Myocyte (in vitro differentiated cells): ENCODE results near the gene GAS2L2. TPM values are rescaled to one million over a fixed set of nuclear protein-coding genes. Genes with fewer than 3 reads are reported as not detected.

ENCODE experiments used
- DNase-seq: peaks from one replicate; pipeline ENCODE4 v3.0.0-alpha.2; 2012; ENCODE audit warnings: low read depth
- total RNA-seq: library from RNA; depleted of rRNA; stranded (reverse); fragments of >200 nt; gene quantifications from 2 replicates; pipeline ENCODE4 v1.2.3, GENCODE V29; 2014

GAS2L2 gene
- total RNA-seq, 1 donor from 2014 or later, result 0.08 TPM

DNA sequence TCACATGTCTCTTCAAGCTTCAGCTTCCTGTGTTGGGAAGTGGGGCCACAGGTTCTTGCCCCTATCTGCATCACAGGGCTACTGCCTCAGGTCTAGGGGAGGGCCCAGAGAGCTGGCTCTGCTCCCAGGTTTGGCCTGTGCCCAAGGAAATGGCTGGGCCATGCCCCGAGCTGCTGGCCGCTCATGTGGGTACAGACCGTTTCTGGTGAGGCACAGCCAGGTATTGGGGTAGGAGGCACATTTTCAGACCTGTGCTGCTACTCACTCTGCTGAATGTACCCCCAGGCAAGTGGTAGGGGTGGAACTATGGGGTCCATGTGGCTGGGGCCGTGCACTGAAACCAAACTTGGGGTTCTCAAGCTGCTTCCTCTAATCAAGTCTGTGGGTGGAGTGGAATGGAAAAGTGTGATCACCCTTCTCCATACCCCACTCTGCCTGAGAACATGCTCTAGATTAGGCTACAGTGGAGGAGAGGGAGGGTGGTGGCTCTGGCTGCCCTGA, 4.6 kb downstream of the GAS2L2 start:
- DNase-seq, result no peak

GRCh38 chr17:35747540-35748017, 5.5 kb downstream of the GAS2L2 start:
- peak; percentile 73 for DNase-seq

GRCh38 chr17:35745749-35746320, 7.2 kb downstream of the GAS2L2 start:
- no peak for DNase-seq

DNA sequence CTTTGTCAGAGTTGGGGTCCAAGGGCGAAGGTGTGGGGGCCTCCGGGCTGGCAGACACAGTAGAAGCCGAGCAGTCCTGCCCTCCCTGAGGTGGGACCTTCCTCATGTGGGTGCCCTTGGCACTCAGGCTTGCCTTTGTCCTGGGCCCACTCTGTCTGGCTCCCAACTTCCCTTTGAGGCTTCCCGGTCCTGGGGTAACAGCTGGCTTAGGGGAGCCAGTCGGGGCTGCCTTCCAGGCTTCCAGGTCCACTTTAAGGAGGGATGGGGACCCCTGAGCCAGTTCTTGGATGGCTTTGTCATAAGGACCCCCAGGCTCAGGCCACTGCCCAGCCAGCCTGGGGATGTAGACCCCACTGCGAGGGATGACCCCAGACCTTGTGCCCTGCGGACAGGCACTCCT, 7.8 kb downstream of the GAS2L2 start:
- DNase-seq, result no peak

GRCh38 chr17:35744830-35745229, 8.2 kb downstream of the GAS2L2 start:
- DNase-seq, result no peak

DNA sequence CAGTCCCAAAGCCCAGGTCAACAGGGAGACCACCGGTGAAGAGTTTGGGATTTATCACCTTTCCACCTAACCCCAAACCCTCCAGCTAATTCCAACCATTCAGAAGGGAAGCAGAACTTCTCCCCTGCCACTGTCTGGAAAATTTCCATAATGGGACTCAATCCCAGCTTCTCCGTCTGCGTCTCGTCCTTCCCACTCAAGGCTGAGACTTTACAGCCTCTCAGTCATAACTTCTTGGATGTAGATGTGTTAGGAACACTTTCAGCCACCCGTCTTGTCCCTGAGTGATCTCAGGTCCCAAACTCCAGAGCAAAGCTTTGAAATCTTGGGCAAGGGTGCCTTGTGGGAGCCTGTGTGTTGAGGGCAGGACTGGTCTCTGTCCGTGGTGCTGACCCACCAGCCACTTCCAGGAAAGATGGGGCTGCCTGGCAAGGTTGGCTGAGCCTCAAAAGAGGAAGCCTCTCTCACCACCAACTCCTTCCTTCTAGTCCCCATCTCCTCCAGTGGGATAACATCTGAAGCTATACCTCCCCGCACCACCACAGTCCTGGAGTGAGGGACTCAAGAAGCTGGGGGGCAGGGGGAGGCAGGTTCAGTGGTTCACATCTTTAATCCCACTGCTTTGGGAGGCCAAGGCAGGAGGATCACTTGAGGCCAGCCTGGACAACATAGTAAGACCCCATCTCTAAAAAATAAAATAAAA, 9.3 kb downstream of the GAS2L2 start:
- peak; percentile 61 for DNase-seq

GRCh38 chr17:35742896-35743477, 10.1 kb downstream of the GAS2L2 start:
- no peak for DNase-seq

GRCh38 chr17:35742496-35742895, 10.5 kb downstream of the GAS2L2 start:
- DNase-seq, result no peak

GRCh38 chr17:35740997-35741931, 11.8 kb downstream of the GAS2L2 start:
- no peak for DNase-seq

- no peak for DNase-seq
Measured at GRCh38 chr17:35740216-35740615, 12.8 kb downstream of the GAS2L2 start.

DNA sequence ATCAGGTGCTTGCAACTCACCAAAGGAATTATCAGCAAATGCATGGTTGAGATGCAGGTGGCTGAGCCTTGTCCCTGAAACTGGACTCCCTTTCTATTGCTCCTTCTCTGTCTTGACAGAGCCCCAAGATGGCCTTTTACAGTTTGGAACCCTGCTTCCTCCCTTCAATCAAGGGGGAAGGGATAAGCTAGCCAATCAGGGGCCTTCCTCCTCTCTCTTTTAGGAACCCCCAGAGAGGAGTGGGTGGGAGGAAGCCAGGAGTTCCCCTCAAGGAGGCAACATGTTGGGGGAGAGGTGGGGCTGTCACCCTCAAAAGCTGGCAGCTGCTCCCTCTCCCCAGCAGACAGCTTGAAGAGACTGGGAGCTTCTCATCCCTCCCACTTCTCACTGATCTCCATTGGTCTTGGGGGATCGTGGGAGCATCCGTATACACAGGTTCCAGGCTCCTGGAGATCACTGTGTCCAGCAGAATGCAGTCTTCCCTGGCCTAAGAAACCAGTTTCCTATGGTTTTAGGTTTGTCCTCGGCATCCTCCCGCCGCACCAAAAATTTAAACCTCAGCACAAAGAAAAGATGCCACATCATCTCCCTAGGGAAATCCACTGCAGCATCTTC, 14.4 kb downstream of the GAS2L2 start:
- no peak for DNase-seq

DNA sequence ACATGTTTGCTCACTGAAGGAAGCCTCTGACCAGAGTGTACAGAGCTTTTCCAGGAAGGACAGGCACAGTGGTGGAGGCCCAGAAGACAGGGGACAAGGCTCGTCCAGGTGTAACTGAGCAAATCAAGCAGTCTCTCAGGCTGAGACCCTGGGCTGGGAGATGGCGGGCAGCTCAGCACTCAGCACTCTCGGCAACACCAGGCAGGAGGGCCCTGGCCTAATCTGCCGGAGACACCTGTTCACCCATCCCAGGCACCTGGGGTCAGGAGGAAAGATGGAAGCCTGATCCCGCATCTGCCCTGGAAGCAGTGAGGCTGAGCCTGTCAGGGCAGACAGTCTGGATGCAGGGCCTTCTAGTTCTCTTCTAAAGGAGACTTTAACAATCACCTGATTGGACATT, 16.8 kb downstream of the GAS2L2 start:
- no peak for DNase-seq

- DNase-seq, result no peak
Measured at GRCh38 chr17:35735036-35735805, 17.8 kb downstream of the GAS2L2 start.

DNA sequence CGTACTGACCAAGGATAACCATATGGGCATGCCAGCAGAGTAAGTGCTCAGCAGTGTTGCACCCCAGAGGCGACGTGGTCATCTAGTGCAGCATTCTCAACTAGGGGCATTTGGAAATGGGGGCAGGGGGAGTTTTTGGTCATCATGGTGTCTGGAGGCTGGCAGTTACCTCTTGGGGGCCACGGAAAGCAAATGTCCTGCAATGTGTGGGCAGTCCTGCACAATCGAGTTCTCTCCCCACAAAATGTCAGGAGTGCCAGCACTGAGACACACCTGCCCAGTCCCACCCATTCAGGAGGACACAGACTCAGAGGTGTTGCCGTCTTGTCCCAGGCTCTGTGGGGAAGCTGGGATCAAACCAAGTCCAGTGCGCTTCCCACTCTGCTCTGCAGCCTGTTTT, 18.6 kb downstream of the GAS2L2 start:
- DNase-seq, result no peak

DNA sequence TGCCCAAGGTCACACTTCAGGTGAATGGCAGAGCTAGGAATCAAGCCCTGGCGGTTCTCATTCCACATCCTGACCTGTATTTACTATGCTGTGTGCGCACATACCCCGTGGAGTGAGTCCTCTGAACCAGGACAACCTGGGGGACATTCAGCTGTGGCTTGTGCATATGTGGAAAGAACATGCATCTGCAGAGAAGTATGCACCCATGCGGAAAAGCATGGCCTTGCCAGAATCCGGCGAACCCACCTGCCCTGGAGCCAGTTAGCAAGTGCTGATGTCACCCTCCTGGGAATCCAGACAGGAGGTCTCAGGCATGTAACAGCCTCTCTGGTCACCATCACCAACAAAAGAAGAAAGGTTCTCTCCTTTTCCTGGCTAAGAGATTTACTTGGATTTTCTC, 19.7 kb downstream of the GAS2L2 start:
- no peak for DNase-seq

GRCh38 chr17:35732806-35733136, 20.3 kb downstream of the GAS2L2 start:
- no peak for DNase-seq

DNA sequence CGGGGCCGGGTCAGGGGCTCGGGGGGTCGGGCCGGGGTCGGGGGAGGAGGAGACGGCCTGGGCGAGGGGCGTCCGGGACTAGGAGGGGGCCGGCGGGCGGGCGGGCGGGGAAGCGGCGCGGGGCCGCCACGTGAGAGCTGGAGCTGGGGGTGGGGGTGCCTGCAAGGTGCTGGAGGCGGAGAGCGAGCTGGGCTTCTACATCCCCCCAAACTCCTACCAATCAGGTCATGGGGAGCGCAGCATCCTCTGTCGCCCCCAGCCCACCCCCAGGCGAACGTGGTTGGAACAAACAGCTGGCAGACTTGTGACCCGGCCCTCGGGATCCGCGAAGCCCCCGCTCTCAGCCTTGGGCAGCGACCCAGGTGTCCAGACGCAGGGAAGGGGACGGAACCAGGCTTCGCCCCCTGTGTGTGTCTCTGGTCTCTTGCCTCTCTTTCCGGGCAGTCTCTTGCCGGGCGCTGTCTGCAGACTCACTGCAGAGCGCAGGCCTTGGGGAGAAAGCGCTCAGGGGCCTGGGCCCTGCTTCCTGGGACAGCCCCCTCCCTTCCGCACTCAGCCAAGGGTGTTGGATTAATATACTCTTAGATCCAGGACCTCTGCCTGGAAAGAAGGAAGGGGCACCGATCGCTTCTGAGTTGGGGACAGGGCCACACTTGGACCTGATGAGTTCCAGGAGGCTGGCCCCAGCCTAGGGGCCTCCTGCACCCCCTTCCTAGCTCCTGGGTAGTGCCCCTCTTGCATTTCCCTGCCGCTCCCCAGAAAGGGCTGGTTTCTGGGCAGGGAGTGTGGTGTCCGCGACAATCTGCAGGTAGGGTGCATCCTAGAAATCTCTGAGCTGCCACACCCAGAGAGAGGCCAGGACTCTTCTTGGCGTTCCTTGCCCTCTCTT, 20.9 kb downstream of the GAS2L2 start:
- DNase-seq, result no peak

GRCh38 chr17:35731239-35731916, 21.7 kb downstream of the GAS2L2 start, which contains the start of gene RASL10B:
Gene RASL10B, plus strand, starts transcription at chr17:35731639. Its CDS starts 3,546 bp downstream, at chr17:35735185.
- peak; percentile 39 for DNase-seq
